HG03097 (cell line): ENCODE data around the gene AVPR2.

Source experiments
- ATAC-seq: cut with Tn5 transposase; IDR thresholded peaks from one replicate; pipeline ENCODE4 v1.9.1; 2021; ENCODE audit not compliant: unreplicated experiment, low FRiP score

Gene AVPR2

GRCh38 chrX:153870791-153871360 is 33.6 kb upstream of the AVPR2 start:
- no peak for ATAC-seq

GRCh38 chrX:153871451-153871850 is 33.0 kb upstream of the AVPR2 start:
- no peak for ATAC-seq

GRCh38 chrX:153871946-153872878 is 32.3 kb upstream of the AVPR2 start:
- no peak for ATAC-seq

GRCh38 chrX:153873282-153874084 is 31.0 kb upstream of the AVPR2 start:
- no peak for ATAC-seq

- no peak for ATAC-seq
Measured at GRCh38 chrX:153874085-153874365, 30.4 kb upstream of the AVPR2 start.

GRCh38 chrX:153874366-153875125 is 29.9 kb upstream of the AVPR2 start:
- no peak for ATAC-seq

GRCh38 chrX:153875391-153876111 is 28.9 kb upstream of the AVPR2 start:
- ATAC-seq, result no peak

GRCh38 chrX:153876112-153876491 is 28.4 kb upstream of the AVPR2 start:
- ATAC-seq, result no peak

- ATAC-seq, result no peak
Measured at GRCh38 chrX:153877571-153878261, 26.8 kb upstream of the AVPR2 start.

GRCh38 chrX:153878345-153878744 is 26.1 kb upstream of the AVPR2 start:
- no peak for ATAC-seq

- ATAC-seq, result no peak
Measured at GRCh38 chrX:153878969-153879653, 25.4 kb upstream of the AVPR2 start.

- ATAC-seq, result no peak
Measured at GRCh38 chrX:153879741-153880439, 24.6 kb upstream of the AVPR2 start.

- ATAC-seq, result no peak
Measured at GRCh38 chrX:153880440-153880815, 24.0 kb upstream of the AVPR2 start.

GRCh38 chrX:153881281-153881680 is 23.2 kb upstream of the AVPR2 start:
- ATAC-seq, result no peak

- ATAC-seq, result no peak
Measured at GRCh38 chrX:153882086-153882498, 22.4 kb upstream of the AVPR2 start.

- no peak for ATAC-seq
Measured at GRCh38 chrX:153882557-153882956, 21.9 kb upstream of the AVPR2 start.

- ATAC-seq, result no peak
Measured at GRCh38 chrX:153883163-153883843, 21.2 kb upstream of the AVPR2 start.

GRCh38 chrX:153884136-153884535 is 20.3 kb upstream of the AVPR2 start:
- no peak for ATAC-seq
